DMS153 treated with DMSO at 0.1 percent for 48 hours (cell line): ENCODE data around the gene SCN11A.

Experiments used
- DNase-seq: peaks from one replicate; lab custom pipeline; 2025; ENCODE audit not compliant: unreplicated experiment; lab: John Stamatoyannopoulos, UW

Gene SCN11A

DNA sequence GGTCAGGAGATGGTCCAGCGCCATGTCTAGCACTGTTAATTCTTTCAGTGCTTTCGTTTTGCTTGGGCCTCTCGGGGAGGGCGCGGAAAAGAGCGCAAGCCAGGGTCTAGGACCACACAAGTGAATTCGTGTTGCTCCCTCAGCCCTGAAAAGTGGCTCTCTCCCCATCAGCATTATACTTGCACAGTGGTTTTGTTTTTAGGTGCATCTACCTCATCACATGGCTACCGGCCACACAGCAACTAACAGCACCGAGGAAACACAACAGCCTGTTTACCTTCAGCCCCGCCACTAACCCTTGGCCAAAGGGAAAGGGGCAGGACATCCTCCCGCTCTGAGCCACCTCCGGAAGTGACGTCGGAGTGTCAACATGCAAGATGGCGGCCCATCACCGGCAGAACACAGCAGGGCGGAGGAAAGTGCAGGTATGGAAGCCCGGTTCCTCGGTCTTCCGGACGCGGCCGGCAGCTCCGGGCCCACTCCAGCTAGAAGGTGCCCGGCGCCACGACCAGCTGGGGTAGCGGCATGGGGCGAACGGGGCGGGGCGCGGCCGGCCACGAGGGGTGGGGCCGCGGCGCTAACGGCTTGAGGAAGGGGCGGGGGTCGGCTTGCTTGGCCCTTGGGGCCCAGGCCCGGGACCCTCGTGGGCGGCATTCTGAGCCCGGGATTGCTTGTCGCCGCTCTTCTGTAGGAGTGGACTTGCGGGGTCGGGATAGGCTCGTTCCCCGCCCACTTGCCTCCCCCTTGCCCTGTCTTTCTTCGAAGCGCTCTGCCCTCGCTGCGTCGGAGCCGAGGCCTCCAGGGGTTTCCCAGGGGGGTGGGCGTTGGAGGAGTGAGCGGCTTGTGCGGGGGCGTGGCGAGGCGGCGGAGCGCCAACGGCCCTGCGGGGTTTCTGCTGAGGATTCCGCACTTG, at the start of gene SCN11A, which contains the start of gene WDR48:
TSS of gene SCN11A (minus strand) at position 296 of the 913 bp plus-strand sequence. CDS start 101,582 bp downstream, outside the sequence.
TSS of gene WDR48 (plus strand) at position 368 of the 913 bp plus-strand sequence. CDS start at position 378, 10 bp downstream.
- DNase-seq, result peak; percentile 39

DNA sequence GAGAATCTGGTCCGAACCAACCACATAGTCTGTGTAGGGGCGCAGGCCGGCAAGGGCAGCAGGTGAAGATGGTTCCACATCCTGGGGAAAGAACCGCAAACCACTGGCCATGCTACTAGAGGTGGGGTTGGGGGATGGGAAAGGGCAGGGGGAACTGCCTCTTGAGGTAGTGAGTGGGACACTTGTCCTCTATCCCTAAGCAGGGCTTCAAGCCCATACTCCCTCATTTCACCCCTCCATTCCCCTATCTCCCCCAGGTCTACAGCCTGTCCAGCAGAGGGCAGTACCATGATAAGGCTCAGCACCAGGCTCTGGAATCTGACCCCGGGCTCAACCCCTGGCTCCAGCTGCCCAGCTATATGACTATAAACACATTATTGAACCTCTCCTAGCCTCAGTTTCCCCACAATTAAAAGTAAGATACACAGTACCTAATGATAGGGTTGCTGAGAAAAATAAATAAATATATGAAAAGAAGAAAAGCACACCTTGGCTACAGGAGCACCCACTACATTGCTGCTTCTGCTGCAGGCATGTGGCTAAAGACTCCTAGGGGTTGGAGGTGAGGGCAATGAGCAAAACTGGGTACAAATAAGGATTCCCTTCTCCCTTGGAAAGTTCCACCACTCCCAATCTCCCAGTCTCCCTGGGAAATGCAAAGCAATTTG, 49.4 kb upstream of the SCN11A start:
- no peak for DNase-seq

DNA sequence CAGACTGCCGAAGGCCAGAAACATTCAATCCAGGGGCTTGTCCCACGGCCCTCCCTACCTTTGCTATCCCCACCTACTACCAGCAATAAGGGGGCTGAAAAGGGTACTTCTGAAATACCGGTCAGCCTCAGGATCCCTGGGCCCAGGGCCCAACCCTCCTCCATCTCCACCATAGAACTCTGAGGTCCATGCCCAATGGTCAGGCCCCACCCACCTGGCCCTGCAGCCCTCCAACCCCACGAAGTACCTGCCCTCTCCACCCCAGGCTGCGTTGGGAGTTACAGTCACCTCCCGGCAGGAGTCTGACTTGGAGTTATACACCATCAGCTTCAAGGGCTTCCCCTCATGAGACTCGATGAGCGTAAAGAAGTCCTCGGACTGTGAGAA, 48.7 kb upstream of the SCN11A start:
- DNase-seq, result no peak

DNA sequence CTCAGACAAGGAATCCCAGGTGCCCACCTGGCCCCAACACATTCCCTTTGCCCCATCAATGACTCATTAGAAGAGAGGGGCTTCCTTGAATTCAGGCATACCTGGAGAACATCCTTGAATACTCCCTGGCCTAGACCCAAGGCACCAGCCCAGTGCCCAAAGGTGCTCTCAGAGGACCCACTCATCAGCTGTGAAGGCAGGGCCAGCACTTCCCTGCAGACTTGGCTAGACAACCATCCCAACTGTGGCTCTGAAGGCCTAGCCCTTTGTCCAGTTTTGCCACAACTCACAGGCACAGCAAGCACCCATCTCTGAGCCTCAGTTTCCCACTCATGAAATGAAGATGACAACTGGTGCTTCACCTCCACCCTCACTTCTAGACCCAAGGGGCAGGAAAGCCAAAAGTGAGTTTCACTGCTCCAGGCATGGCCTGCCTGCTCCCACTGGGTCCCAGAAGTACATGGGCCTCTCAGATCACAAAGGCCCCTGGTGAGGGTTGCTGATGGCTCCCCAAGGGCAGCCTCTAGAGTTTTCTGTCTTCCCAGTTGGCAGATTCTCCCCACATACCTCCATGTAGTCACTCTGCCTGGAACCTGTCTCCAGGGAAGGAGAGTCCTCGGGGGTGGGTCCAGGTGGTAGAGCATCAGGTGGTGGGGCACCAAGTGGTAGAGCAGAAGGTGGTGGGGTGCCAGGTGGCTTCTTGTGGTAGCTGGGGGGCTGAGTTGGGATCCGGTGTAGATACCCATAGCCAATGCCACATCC, 48.2 kb upstream of the SCN11A start:
- no peak for DNase-seq

DNA sequence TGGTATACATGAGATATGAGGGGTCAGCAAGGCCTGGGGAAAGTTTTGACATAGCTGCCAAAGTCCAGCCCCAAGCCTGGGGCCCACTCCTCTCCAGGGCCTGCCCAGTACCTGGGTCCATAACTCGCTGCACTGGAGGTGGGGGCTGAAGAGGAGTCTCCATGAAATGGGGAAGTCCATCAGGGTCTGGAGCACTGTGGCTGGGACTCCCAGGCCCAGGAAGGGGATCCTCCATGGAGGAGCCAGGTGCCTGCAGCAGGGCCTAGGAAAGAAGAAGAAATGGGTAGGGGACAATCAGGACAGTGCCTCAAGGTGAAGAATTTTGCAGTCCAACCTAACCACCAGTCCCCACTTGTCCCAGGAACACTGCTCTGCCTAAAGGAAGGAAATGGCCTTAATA, 47.5 kb upstream of the SCN11A start:
- DNase-seq, result no peak

DNA sequence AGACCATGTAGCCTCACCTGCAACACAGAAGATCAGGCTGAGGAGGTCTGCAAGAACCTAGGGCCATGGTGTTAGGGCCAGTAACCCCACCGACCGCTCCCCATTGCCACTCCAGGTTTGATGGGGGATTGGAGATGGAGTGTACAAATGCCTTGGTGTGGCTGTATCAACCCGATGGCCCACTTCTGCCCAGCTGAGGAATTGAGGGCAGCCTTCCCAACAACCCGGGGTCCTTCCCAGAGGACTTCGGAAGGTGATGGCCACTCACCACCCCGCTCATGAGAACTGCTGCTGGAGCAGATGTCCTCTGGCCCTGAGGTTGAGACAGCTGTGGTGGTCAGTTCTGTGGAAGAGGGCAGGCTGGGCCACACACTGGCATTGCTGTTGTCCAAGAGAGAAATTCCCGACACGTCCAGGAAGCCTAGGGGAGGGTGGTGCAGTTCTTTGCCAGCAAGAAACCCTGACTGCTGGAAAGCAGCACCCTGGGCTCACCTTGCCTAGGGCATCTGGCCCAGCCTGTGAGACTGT, 46.8 kb upstream of the SCN11A start:
- DNase-seq, result no peak

DNA sequence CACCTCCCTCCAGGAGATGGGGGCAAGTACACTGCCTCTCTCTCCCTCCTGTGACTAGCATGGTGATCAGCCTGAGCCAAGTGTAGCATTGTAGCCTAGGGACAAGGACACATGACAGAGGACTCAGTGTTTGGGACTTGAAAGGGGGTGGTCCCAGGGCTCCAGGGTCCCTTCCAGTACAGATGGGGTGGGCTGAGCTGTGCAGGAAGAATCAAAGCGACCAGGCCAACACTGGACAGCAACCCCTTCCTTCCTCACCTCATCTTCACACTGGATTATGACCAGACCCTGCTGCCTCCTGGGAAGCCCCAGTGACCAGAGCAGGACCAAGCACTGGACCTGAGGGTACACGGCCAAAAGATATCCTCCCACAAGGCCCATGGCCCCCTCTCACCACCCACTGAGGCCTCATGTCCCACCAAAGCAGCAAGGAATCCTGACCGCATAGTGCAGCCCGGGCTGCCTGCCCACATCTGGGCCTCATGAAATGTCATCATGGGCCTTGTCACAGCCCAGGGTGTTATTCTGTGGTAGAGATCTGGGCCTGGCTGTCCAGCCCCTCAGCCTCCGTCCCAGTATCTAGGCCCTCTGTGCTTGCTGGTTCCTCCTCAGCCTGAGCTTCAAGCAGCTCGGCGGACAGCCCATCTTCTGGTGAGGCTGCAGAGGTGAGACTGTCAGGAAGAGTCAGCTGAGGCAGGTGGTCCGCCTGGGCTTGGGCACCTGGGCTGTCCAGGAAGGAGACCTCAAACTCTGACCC, 46.1 kb upstream of the SCN11A start:
- DNase-seq, result no peak

DNA sequence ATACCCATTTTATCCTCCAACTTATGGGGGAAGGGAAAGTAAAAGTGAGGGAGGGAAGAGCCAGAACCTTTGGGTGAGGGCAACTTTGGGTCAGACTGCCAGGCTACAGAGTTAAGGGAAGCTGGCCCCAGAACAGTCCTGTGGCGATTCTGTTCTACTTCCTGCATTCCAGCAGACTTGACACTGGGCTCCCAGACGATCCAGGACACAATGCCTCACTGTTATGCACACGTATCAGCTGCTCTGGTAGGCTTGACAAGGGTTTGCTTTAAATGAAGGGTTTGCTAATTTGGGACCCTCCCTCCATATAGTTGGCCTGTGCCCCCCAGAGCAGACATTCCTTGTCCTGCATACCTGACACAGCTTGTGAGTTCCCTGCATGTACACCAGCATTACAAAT, 45.0 kb upstream of the SCN11A start:
- DNase-seq, result no peak

DNA sequence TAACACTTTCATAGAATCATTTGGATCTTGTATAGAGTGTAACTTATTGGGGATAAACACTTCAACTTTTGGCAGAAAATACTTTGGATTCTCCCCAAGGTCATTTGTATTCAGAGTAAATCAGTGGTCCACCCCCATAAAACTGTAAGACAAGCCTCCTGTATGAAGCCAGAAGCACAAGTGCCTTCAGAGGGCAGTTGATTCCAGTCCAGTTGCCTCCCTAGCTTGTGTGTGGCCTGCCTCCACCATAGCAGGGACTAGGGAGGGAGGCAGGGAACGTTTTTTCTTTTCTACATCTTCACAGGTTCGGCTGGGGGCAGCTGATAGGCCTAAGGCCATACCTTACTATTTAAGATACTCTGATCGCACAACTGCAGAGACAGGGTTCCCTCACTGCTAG, 44.0 kb upstream of the SCN11A start:
- no peak for DNase-seq

DNA sequence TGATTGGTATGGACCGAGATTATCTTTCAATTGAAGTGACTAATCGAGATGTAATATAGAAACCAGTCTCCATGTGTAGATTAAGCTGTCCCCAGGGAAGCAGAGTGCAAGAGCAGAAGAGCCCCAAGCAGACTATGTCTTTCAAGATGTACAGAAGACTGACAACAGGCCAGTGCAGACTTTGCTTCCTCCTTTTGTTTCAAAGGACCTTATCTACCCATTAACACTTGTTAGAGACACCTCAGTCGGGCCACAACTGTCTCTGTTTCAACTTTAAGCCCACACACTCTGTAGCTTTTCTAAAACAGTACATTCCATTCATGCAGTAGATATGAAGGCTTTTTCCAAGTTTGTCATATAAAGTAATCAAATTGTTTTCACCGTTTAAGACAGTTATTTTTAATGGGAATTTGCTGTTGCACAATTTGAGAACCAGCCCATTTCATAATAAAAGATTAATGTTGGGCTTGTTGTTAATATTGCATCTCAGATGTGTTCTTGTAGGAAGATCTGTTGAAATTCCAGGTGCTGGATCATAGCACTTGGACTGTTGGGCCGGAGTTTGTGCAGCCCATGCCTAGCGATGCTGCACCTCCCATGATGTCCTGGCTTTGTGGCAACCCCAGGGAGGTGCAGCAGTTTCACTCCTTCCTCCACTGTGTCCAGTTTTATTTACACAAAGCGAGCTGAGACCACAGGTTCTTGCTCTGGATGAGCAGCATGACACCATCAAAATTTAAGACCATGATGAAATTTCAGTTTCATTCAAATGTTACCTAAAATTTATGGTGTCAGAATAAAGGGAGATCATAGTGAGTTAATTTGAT, 43.3 kb upstream of the SCN11A start:
- DNase-seq, result no peak

DNA sequence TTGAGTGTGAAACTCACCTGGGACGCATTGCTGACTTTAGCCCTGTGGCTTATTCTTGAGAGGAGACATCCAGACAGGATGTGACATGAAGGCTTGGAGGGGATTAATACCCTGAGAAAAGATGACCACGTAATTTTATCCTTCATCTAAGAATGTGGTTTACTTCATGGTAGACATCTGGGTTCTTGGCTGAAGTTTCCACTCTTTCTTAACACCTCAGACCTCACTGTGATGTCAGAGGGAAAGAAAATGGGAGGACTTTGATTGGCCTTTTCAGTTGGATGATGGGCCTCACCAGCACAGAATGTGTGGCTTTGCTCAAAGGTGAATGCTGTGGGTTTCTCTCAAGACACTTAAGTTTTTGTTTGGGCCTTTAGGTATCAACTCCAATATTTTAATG, 39.2 kb upstream of the SCN11A start:
- DNase-seq, result no peak

DNA sequence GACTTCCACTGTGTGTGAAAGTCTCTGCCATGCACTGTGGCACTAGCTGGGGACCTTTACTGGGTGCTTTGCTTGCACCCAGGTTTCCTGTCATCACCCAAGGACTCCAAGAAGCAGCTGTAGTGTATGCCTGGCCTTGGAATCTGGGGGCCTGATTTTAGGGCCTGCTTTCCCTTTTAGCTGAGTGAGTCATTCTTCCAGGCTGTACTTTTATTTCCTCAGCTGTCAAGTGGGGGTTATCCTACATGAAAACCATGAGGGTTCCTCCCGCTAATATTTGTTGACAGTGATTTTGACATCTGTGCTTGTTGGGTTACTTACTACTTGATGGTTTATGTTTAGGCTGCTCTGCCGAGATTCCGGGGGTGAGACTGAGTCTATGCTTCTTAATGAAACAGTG, 37.1 kb upstream of the SCN11A start:
- DNase-seq, result no peak

DNA sequence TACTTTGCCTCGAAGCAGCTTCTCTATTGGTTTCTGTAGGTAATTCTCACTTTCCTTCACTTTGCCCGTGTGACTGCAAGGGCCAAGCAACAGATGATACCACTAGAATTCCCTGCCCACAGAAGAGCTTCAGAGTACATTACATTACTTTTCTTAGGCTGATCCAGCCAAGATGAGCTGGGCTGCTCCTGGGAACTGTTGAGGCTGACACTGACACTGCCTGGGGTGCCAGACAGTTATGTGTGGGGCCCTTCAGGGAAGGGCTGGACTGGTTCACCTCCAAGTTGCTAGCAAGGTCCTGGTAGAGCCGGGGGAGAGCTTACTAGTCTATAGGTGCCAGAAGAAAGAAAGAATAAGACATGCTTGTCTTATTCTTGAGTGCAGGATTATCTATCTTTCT, 36.7 kb upstream of the SCN11A start:
- no peak for DNase-seq

DNA sequence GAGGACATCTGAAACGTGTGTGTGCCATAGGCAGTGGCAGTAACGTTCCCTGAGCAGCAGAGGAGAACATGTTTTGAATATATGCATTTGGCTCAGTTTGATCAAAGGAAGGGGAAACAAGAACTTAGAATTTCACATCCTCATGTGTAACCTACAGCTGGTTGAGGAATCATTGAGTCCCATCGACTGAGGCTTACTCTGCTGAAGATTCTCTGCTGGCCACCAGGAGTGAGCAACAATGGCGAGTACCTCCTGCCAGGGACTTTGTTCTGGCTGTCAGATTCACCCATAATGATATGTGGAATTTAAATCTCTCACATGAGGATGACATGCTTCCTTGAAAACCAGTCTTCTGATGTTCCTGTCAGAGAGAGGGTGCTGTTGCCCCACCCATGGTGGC, 34.4 kb upstream of the SCN11A start:
- DNase-seq, result no peak

DNA sequence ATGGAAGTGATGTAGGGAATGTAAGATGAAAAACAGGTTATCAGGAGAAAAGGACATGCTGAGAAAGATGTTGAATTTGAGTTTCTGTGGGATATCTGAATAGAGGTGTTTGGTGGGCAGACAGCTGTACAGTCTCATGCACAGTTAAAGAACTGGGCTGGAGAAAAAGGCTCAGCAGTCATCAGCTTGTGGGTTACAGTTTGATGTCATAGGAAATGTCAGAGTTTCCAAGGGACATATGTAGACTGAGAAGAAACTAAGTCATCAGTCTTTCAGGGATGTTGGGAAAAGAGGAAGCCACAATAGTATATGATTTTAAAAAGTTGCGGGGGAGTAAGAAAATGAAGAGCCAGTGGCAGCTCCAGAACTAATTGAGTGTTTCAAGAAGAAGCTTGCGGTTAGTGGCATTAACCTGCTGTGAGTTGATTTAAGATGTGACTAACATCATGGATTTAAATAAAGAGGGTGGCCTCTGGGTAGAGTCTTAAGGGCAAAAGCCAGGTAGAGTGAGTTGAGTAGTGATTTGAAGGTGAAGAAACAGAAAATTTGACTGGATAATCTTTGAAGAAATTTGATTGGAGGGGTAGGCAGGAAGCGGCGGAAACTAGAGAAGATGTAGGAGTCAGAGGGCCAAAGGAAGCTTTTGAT, 31.0 kb upstream of the SCN11A start:
- DNase-seq, result no peak

DNA sequence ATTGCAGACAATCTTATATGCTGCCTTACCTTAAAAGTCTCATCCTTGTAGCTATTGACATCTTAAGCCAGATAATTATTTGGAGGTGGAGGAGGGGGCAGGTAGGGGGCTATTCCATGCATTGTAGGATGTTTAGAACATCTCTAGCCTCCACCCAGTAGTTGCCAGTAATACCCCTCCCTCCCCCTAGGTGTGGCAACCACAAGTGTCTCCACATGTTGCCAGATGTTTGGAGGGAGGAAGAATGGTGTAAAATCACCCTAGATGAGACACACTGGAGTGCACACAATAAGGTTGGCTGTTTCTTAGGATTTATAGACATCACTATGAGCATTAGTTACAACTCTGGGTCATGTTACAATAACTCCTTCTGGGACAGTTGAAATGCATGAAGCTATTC, 28.3 kb upstream of the SCN11A start:
- no peak for DNase-seq

DNA sequence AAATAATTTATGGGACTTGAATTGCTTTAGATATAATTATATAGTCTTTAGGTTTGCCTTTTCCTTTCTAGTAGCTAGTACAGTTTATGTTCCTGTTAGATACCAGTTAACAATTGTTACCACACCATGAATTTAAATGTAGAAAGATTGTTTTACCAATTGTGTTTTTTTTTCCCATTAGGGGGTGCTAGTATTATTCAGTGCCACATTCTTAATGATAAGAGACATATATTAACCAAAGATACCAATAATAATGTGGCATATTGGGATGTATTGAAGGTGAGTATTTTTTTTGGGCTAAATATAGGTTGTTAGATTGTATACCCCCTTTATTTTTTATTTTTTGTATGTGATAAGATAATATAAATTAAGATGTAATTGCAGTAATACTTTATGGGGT, 27.8 kb upstream of the SCN11A start:
- DNase-seq, result no peak

DNA sequence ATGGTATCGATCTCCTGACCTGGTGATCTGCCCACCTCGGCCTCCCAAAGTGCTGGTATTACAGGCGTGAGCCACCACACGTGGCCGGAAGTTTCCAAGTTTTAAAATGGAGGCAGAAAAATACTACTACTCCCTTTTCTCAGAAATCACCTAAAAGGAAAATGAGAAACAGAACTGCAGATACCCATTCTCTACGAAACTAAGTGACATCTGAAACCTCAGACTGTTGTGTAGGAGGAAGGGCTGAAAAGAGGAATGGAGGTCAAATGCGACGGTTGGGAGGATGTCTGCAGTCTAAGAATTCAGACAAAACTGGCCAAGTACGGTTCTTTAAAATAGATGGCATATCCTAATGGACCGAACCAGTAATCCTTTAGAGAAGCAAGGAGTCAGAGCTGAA, 24.2 kb upstream of the SCN11A start:
- DNase-seq, result no peak

DNA sequence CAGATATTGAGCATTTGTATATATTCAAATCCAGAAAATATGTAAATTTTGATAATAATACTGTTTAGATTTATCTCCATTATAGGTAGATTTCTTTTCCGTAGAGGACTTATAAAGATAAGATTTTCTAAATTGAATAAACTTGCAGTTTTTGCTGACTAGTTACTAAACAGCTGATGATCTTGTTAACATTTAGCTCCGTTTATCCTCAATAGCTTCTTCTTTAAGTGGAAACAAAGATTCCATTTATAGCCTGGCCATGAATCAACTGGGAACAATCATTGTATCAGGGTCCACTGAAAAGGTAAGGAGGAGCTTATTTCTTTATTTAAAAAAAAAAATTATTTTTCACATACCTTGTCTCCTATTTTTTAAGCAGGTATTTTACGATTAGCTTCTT, 16.8 kb upstream of the SCN11A start:
- DNase-seq, result no peak
